B cell (primary cell): ENCODE measurements around the gene SPACA5. TPM values are rescaled to one million over a fixed set of nuclear protein-coding genes. Genes with fewer than 3 reads are reported as not detected.

Experiments used
- ATAC-seq: fragments of 200-7000 bp; cut with Tn5 transposase; one replicate; pipeline ENCODE4 v1.10.0; 2021; ENCODE audit warnings: low read depth, mild to moderate bottlenecking, moderate number of reproducible peaks, moderate library complexity
- CTCF ChIA-PET: fragments of 350-600 bp; sonication (Branson Sonifier 250); formaldehyde crosslinking; loops from one replicate; lab custom pipeline; 2021; ENCODE audit warnings: antibody characterized with exemption, inconsistent platforms; lab: Charles Lee
- POLR2A ChIA-PET: fragments of 350-600 bp; sonication (Branson Sonifier 250); formaldehyde crosslinking; loops from one replicate; lab custom pipeline; 2021; ENCODE audit warnings: antibody characterized with exemption; lab: Charles Lee
- DNase-seq: peaks from one replicate; pipeline ENCODE4 v3.0.0; 2013
- H2AFZ ChIP-seq: 2 replicates; pipeline ENCODE4 v1.6.1; 2012; ENCODE audit warnings: mild to moderate bottlenecking, low read depth, low read length; ENCODE audit not compliant: insufficient read depth, poor library complexity, severe bottlenecking
- H3K27ac ChIP-seq, 2 donors: 1 replicate in 1 of 2; 2 replicates in 1 of 2; pipeline ENCODE4 v1.5.1; 2012 to 2013; ENCODE audit warnings: low read length in 2 of 2, mild to moderate bottlenecking in 2 of 2, moderate library complexity in 1 of 2
- H3K27me3 ChIP-seq, 4 experiments: fragments of 200-600 bp in 1 of 4; sonication (generic) in 1 of 4; replicated peaks in 1 of 4; 1 replicate in 2 of 4; 2 replicates in 2 of 4; pipeline versions ENCODE4 v1.6.1 to v1.7.0; 2013 to 2016; ENCODE audit warnings: low read length in 3 of 4, mild to moderate bottlenecking in 2 of 4, mixed read lengths in 1 of 4, moderate library complexity in 1 of 4; ENCODE audit not compliant: insufficient read depth in 4 of 4, control insufficient read depth in 3 of 4; ENCODE audit errors: control extremely low read depth in 1 of 4
- H3K36me3 ChIP-seq, 2 experiments: replicated peaks in 1 of 2; 1 replicate in 1 of 2; 2 replicates in 1 of 2; pipeline versions ENCODE4 v1.6.1 to v1.7.1; 2013; ENCODE audit warnings: low read length in 1 of 2; ENCODE audit not compliant: insufficient read depth in 2 of 2, control insufficient read depth in 1 of 2; ENCODE audit errors: control extremely low read depth in 1 of 2, extremely low read depth in 1 of 2
- H3K4me1 ChIP-seq, 2 donors: fragments of 200-600 bp in 1 of 2; sonication (generic) in 1 of 2; 1 replicate in 1 of 2; 2 replicates in 1 of 2; pipeline versions ENCODE4 v1.5.1 to v1.6.1; 2013 to 2017; ENCODE audit warnings: low read length in 2 of 2; ENCODE audit not compliant: control insufficient read depth in 2 of 2, insufficient read depth in 2 of 2
- H3K4me2 ChIP-seq: replicated peaks from 2 replicates; pipeline ENCODE3; 2012; ENCODE audit warnings: mild to moderate bottlenecking, low read depth, low read length; ENCODE audit not compliant: poor library complexity, severe bottlenecking
- H3K4me3 ChIP-seq, 5 experiments: fragments of 200-600 bp in 1 of 5; sonication (generic) in 1 of 5; 1 replicate in 3 of 5; 2 replicates in 2 of 5; pipeline versions ENCODE4 v1.5.1 to v1.7.0; 2011 to 2016; ENCODE audit warnings: low read length in 4 of 5, mild to moderate bottlenecking in 4 of 5, low read depth in 2 of 5, control low read depth in 1 of 5, moderate library complexity in 1 of 5; ENCODE audit not compliant: insufficient read depth in 1 of 5; ENCODE audit errors: control extremely low read depth in 1 of 5, extremely low read depth in 1 of 5
- H3K79me2 ChIP-seq: fragments of 200-600 bp; sonication (generic); one replicate; pipeline ENCODE4 v1.6.0; 2016; ENCODE audit warnings: low read length; ENCODE audit not compliant: control insufficient read depth, insufficient read depth
- H3K9ac ChIP-seq: fragments of 200-600 bp; sonication (generic); 2 replicates; pipeline ENCODE4 v1.6.1; 2017; ENCODE audit warnings: mild to moderate bottlenecking, low read length, moderate library complexity
- H3K9me3 ChIP-seq, 3 donors: one replicate each; pipeline versions ENCODE4 v1.6.1 to v1.7.1; 2013; ENCODE audit warnings: low read length in 2 of 3; ENCODE audit not compliant: control insufficient read depth in 2 of 3, insufficient read depth in 1 of 3; ENCODE audit errors: control extremely low read depth in 1 of 3
- H4K20me1 ChIP-seq: 2 replicates; pipeline ENCODE4 v1.6.0; 2012; ENCODE audit warnings: mild to moderate bottlenecking, low read length; ENCODE audit not compliant: insufficient read depth, control insufficient read depth, poor library complexity, severe bottlenecking
- H3K27ac Mint-ChIP-seq: one replicate; pipeline ENCODE4 v1.8.0; 2021; ENCODE audit warnings: mixed read lengths
- H3K27me3 Mint-ChIP-seq: one replicate; pipeline ENCODE4 v1.8.0; 2021; ENCODE audit warnings: mixed read lengths
- H3K4me1 Mint-ChIP-seq: one replicate; pipeline ENCODE4 v1.8.0; 2021; ENCODE audit warnings: mixed read lengths
- H3K4me3 Mint-ChIP-seq: one replicate; pipeline ENCODE4 v1.8.0; 2021; ENCODE audit warnings: mixed read lengths
- H3K9me3 Mint-ChIP-seq: one replicate; pipeline ENCODE4 v1.8.0; 2022; ENCODE audit warnings: mixed read lengths; ENCODE audit not compliant: insufficient read depth
- EZH2 ChIP-seq: IDR thresholded peaks from 2 replicates; pipeline ENCODE4 v1.6.1; 2012; ENCODE audit warnings: borderline replicate concordance, low read depth, mild to moderate bottlenecking, moderate library complexity, low read length; ENCODE audit not compliant: insufficient read depth, poor library complexity, severe bottlenecking
- WGBS: methylation state at CpG from one replicate; pipeline ENCODE4 v1.1.5; 2013; ENCODE audit warnings: missing lambda C conversion rate; ENCODE audit not compliant: insufficient coverage; 5-methylcytosine and 5-hydroxymethylcytosine counted together
- intact Hi-C: fragments of 100-400 bp; cut with micrococcal nuclease; formaldehyde crosslinking; loops from one replicate; pipeline ENCODE4 v1.10.0; 2022
- polyA plus RNA-seq: library from polyadenylated mRNA; depleted of rRNA; stranded (reverse); fragments of >200 nt; gene quantifications from 2 replicates; pipeline ENCODE4 v1.2.3, GENCODE V29; 2012
- total RNA-seq, 2 donors: library from RNA; stranded (reverse); fragments of 120-200 nt in 1 of 2; gene quantifications; 1 replicate in 1 of 2; 2 replicates in 1 of 2; pipeline versions ENCODE4 v1.2.3 to v1.2.4, GENCODE V29; 2013 to 2022
- TF ChIP-seq, protein P1 (sequence below): fragments of 200-600 bp; IDR thresholded peaks from one replicate; pipeline ENCODE4 v1.8.0; 2022; ENCODE audit warnings: antibody characterized with exemption, mild to moderate bottlenecking

SPACA5 gene
- total and polyA plus RNA-seq, 2 donors (not counting 1 experiment from before 2014, with no cell fraction given) = not detected

DNA sequence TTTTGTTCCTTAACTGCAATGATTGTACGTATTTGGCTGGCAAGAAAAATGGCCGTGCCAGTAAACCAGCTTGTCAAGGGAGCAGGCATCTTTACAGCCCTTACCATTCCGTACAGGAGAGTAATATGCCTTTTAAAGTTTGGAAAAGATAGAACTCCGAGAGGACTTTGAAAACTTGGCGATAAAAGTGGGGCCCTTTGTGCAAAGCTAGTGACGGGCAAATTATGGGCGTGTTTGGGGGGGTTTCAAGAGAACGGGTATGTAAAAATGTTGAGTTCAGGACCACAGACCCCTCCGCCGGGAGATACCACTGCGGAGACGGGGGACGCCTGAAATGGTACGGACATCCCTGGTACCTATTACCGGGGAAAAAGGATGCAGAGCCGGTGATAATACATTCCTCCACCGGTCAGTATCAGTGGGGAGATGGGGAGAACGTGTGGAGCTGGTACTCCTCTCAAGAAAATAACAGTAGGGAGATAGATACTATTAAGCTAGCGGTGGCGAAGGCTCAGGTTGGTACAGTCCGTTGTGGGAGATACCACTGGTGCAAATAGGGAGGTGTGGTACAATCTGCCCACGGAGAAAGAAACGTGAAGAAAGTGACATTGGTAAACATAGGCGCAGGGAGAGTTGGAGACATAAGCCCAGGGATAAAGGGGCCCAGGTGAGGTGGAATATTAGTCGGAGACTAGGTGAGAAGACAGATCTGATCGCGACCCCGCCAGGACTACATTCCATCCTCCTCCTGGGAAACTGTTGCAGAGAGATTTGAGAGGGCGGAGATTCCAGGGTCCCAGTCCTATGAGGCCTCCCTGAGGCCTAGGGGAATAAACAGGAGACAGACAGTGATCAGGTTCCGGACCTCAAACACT, 14.5 kb downstream of the SPACA5 start:
- no peak for TF ChIP-seq EZH2
- TF ChIP-seq, protein P1, sequence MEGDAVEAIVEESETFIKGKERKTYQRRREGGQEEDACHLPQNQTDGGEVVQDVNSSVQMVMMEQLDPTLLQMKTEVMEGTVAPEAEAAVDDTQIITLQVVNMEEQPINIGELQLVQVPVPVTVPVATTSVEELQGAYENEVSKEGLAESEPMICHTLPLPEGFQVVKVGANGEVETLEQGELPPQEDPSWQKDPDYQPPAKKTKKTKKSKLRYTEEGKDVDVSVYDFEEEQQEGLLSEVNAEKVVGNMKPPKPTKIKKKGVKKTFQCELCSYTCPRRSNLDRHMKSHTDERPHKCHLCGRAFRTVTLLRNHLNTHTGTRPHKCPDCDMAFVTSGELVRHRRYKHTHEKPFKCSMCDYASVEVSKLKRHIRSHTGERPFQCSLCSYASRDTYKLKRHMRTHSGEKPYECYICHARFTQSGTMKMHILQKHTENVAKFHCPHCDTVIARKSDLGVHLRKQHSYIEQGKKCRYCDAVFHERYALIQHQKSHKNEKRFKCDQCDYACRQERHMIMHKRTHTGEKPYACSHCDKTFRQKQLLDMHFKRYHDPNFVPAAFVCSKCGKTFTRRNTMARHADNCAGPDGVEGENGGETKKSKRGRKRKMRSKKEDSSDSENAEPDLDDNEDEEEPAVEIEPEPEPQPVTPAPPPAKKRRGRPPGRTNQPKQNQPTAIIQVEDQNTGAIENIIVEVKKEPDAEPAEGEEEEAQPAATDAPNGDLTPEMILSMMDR = no peak
- no peaks in the 10 kb centered on the region for H3K9me3 Mint-ChIP-seq

DNA sequence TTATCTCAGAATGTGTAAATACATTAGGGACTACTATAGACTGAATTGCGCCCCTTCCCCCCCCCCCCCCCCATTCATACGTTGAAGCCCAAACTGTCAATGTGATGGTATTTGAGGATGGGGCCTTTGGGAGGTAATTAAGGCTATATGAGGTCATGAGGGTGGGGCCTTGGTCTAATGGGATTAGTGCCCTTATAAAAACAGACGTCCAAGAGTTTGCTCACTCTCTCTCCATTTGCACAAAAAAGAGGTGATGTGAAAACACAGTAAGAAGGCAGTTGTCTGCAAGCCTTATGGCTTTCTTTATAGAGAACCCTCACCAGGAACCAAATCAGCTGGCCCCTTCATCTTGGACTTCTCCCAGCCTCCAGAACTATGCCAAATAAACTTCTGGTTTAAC, 15.3 kb downstream of the SPACA5 start:
- H3K79me2 ChIP-seq = no peaks in the 10 kb centered on the region
- H3K27ac ChIP-seq = no peak overlapping the region
- POLR2A ChIA-PET = no interaction called here
- H3K27me3 ChIP-seq = no peaks in the 10 kb centered on the region
- no peaks in the 10 kb centered on the region for H4K20me1 ChIP-seq
- WGBS = no CpG with 5 or more reads among the region's 3 CpGs
- intact Hi-C loops = no loop called here
- H3K9ac ChIP-seq = no peak overlapping the region
- peaks cover 3 to 7% of the 10 kb centered on the region in 2 donors for H3K4me1 ChIP-seq
- no peak overlapping the region for H3K4me3 ChIP-seq
- DNase-seq (no peak), ATAC-seq (no peak)
- H3K36me3 ChIP-seq = no peaks in the 10 kb centered on the region
- CTCF ChIA-PET = no interaction called here
- TF ChIP-seq EZH2 = no peak
- TF ChIP-seq, protein P1 = no peak
- Mint-ChIP-seq H3K27me3 (no peaks in the 10 kb centered on the region), H3K4me1 (no peaks in the 10 kb centered on the region), H3K27ac (no peak overlapping the region), H3K9me3 (no peaks in the 10 kb centered on the region), H3K4me3 (no peak overlapping the region)
- H3K9me3 ChIP-seq = no peaks in the 10 kb centered on the region
- H3K4me2 ChIP-seq = peak overlapping the region; percentile 66
- peak overlapping the region; percentile 77 for H2AFZ ChIP-seq

More for the DNA sequence above, 14.5 kb downstream of the SPACA5 start:
- Histone ChIP-seq H3K36me3 (no peaks in the 10 kb centered on the region), H3K27ac (peak overlapping the region; percentile 86 to 95), H3K27me3 (no peaks in the 10 kb centered on the region), H3K4me2 (peak overlapping the region; percentile 66), H3K4me1 (peaks cover 3 to 5% of the 10 kb centered on the region in 2 donors), H2AFZ (peak overlapping the region; percentile 77), H3K9me3 (no peaks in the 10 kb centered on the region), H3K79me2 (no peaks in the 10 kb centered on the region), H3K4me3 (peak overlapping the region; percentile 63 to 88 (median 73)), H3K9ac (peak overlapping the region; percentile 83), H4K20me1 (no peaks in the 10 kb centered on the region)
- no peak overlapping the region for H3K4me3 Mint-ChIP-seq
- ATAC-seq (no peak), DNase-seq (peak; percentile 93)
- no peaks in the 10 kb centered on the region for H3K4me1 Mint-ChIP-seq
- POLR2A ChIA-PET = no interaction called here
- H3K27ac Mint-ChIP-seq = no peak overlapping the region
- no peaks in the 10 kb centered on the region for H3K27me3 Mint-ChIP-seq
- intact Hi-C loops = no loop called here
- CTCF ChIA-PET = no interaction called here
- 0% methylated on average over 11 of the region's 30 CpGs for WGBS
